IPS DF 6.9 (cell line): ENCODE data around the gene ENKUR.

Source experiments
- DNase-seq: peaks from one replicate; pipeline ENCODE4 v3.0.0-alpha.2; 2013; ENCODE audit warnings: low read depth, low spot score
- H3K27ac ChIP-seq: one replicate; pipeline ENCODE4 v1.5.1; 2013; ENCODE audit warnings: low read length, control low read depth
- H3K27me3 ChIP-seq: 2 replicates; pipeline ENCODE4 v1.6.1; 2013; ENCODE audit warnings: mild to moderate bottlenecking, low read length; ENCODE audit not compliant: control insufficient read depth, insufficient read depth
- H3K36me3 ChIP-seq: 2 replicates; pipeline ENCODE4 v1.6.1; 2013; ENCODE audit warnings: low read length; ENCODE audit not compliant: control insufficient read depth, insufficient read depth
- H3K4me1 ChIP-seq: 2 replicates; pipeline ENCODE4 v1.6.1; 2013; ENCODE audit warnings: low read length; ENCODE audit not compliant: control insufficient read depth, insufficient read depth
- H3K4me3 ChIP-seq: 2 replicates; pipeline ENCODE4 v1.5.1; 2013; ENCODE audit warnings: mild to moderate bottlenecking, low read length
- H3K9me3 ChIP-seq: 2 replicates; pipeline ENCODE4 v1.6.1; 2013; ENCODE audit warnings: low read length, inconsistent platforms; ENCODE audit not compliant: control insufficient read depth, insufficient read depth
- WGBS: extraction: QIAGEN DNeasy Blood & Tissue Kit; methylation state at CpG from one replicate; pipeline ENCODE4 v1.1.7; 2013; ENCODE audit warnings: mixed read lengths, missing lambda C conversion rate; ENCODE audit not compliant: insufficient read length, insufficient coverage; 5-methylcytosine and 5-hydroxymethylcytosine counted together

ENKUR gene

GRCh38 chr10:25050402-25050801 lies 34.4 kb upstream of the ENKUR start:
- Histone ChIP-seq H3K36me3 (no peaks in the 10 kb centered on the region), H3K4me1 (no peaks in the 10 kb centered on the region), H3K4me3 (no peak overlapping the region), H3K27ac (no peak overlapping the region), H3K27me3 (no peaks in the 10 kb centered on the region), H3K9me3 (no peaks in the 10 kb centered on the region)
- WGBS: no CpG with 5 or more reads among the region's 9 CpGs
- no peak for DNase-seq

- no CpG with 5 or more reads among the region's 2 CpGs for WGBS
These were observed 34.0 kb upstream of the ENKUR start for GRCh38 chr10:25049966-25050365.

GRCh38 chr10:25048450-25048849 lies 32.5 kb upstream of the ENKUR start:
- no peaks in the 10 kb centered on the region for H3K27me3 ChIP-seq
- H3K9me3 ChIP-seq: no peaks in the 10 kb centered on the region
- no peak for DNase-seq
- no peaks in the 10 kb centered on the region for H3K36me3 ChIP-seq
- no peaks in the 10 kb centered on the region for H3K4me1 ChIP-seq
- WGBS: no CpG with 5 or more reads among the region's 5 CpGs
- no peak overlapping the region for H3K4me3 ChIP-seq
- no peak overlapping the region for H3K27ac ChIP-seq

More at GRCh38 chr10:25049966-25050365, 34.0 kb upstream of the ENKUR start:
- no peak overlapping the region for H3K27ac ChIP-seq
- no peaks in the 10 kb centered on the region for H3K36me3 ChIP-seq
- H3K27me3 ChIP-seq: no peaks in the 10 kb centered on the region
- no peaks in the 10 kb centered on the region for H3K9me3 ChIP-seq
- H3K4me3 ChIP-seq: no peak overlapping the region
- no peak for DNase-seq
- no peaks in the 10 kb centered on the region for H3K4me1 ChIP-seq

- H3K27ac ChIP-seq: no peak overlapping the region
- WGBS: no CpG with 5 or more reads among the region's 4 CpGs
- DNase-seq: no peak
These were observed 31.8 kb upstream of the ENKUR start for GRCh38 chr10:25047591-25048301.

GRCh38 chr10:25047088-25047487 lies 31.1 kb upstream of the ENKUR start:
- Histone ChIP-seq H3K4me3 (no peak overlapping the region), H3K27ac (no peak overlapping the region), H3K9me3 (no peaks in the 10 kb centered on the region), H3K4me1 (no peaks in the 10 kb centered on the region), H3K27me3 (no peaks in the 10 kb centered on the region), H3K36me3 (no peaks in the 10 kb centered on the region)
- WGBS: no CpG with 5 or more reads among the region's 2 CpGs
- DNase-seq: no peak

More at GRCh38 chr10:25047591-25048301, 31.8 kb upstream of the ENKUR start:
- Histone ChIP-seq H3K4me3 (no peak overlapping the region), H3K9me3 (no peaks in the 10 kb centered on the region), H3K36me3 (no peaks in the 10 kb centered on the region), H3K4me1 (no peaks in the 10 kb centered on the region), H3K27me3 (no peaks in the 10 kb centered on the region)

- H3K4me1 ChIP-seq: no peaks in the 10 kb centered on the region
- no peak for DNase-seq
- H3K4me3 ChIP-seq: no peak overlapping the region
- WGBS: no CpG with 5 or more reads among the region's 1 CpG
- H3K9me3 ChIP-seq: no peaks in the 10 kb centered on the region
- H3K27me3 ChIP-seq: no peaks in the 10 kb centered on the region
- H3K27ac ChIP-seq: no peak overlapping the region
- no peaks in the 10 kb centered on the region for H3K36me3 ChIP-seq
These were observed 30.7 kb upstream of the ENKUR start for GRCh38 chr10:25046641-25047040.

GRCh38 chr10:25039531-25039930 lies 23.6 kb upstream of the ENKUR start:
- no peak for DNase-seq

GRCh38 chr10:25038325-25038724 lies 22.4 kb upstream of the ENKUR start:
- no peaks in the 10 kb centered on the region for H3K36me3 ChIP-seq
- no peaks in the 10 kb centered on the region for H3K4me1 ChIP-seq
- no peaks in the 10 kb centered on the region for H3K27me3 ChIP-seq
- H3K4me3 ChIP-seq: no peak overlapping the region
- H3K9me3 ChIP-seq: no peaks in the 10 kb centered on the region
- no peak for DNase-seq
- no CpG with 5 or more reads among the region's 2 CpGs for WGBS
- H3K27ac ChIP-seq: no peak overlapping the region

More at GRCh38 chr10:25039531-25039930, 23.6 kb upstream of the ENKUR start:
- H3K27ac ChIP-seq: no peak overlapping the region
- no peaks in the 10 kb centered on the region for H3K27me3 ChIP-seq
- H3K9me3 ChIP-seq: no peaks in the 10 kb centered on the region
- H3K36me3 ChIP-seq: no peaks in the 10 kb centered on the region
- no peak overlapping the region for H3K4me3 ChIP-seq
- no peaks in the 10 kb centered on the region for H3K4me1 ChIP-seq

- H3K27me3 ChIP-seq: no peaks in the 10 kb centered on the region
- no CpG with 5 or more reads among the region's 3 CpGs for WGBS
- H3K4me1 ChIP-seq: no peaks in the 10 kb centered on the region
- DNase-seq: no peak
- H3K9me3 ChIP-seq: no peaks in the 10 kb centered on the region
- no peak overlapping the region for H3K27ac ChIP-seq
- H3K4me3 ChIP-seq: no peak overlapping the region
- no peaks in the 10 kb centered on the region for H3K36me3 ChIP-seq
These were observed 20.4 kb upstream of the ENKUR start for GRCh38 chr10:25036381-25036780.

GRCh38 chr10:25029519-25029918 lies 13.6 kb upstream of the ENKUR start:
- no peak for DNase-seq

GRCh38 chr10:25028711-25029110 lies 12.8 kb upstream of the ENKUR start:
- Histone ChIP-seq H3K4me1 (no peaks in the 10 kb centered on the region), H3K9me3 (no peaks in the 10 kb centered on the region), H3K27ac (no peak overlapping the region), H3K27me3 (no peaks in the 10 kb centered on the region), H3K36me3 (no peaks in the 10 kb centered on the region), H3K4me3 (no peak overlapping the region)
- no CpG with 5 or more reads among the region's 1 CpG for WGBS
- no peak for DNase-seq

More at GRCh38 chr10:25029519-25029918, 13.6 kb upstream of the ENKUR start:
- H3K27ac ChIP-seq: no peak overlapping the region
- H3K9me3 ChIP-seq: no peaks in the 10 kb centered on the region
- no peaks in the 10 kb centered on the region for H3K36me3 ChIP-seq
- H3K27me3 ChIP-seq: no peaks in the 10 kb centered on the region
- WGBS: no CpG with 5 or more reads among the region's 2 CpGs
- no peaks in the 10 kb centered on the region for H3K4me1 ChIP-seq
- no peak overlapping the region for H3K4me3 ChIP-seq
